Activated CD8-positive, alpha-beta memory T cell treated with anti-CD3 and anti-CD28 coated beads, Interleukin-2, amount 50 U/mL, for 1 hour (primary cell): ENCODE measurements around the gene LGALS7B.
"Not testable (repeated sequence)": the region's sequence is repeated elsewhere in the genome, so short reads cannot be mapped to it uniquely, and the experiment has no call there.

ENCODE experiments used
- DNase-seq: peaks from one replicate; pipeline ENCODE4 v3.0.0-alpha.2; 2020; ENCODE audit errors: extremely low read depth

LGALS7B gene

DNA sequence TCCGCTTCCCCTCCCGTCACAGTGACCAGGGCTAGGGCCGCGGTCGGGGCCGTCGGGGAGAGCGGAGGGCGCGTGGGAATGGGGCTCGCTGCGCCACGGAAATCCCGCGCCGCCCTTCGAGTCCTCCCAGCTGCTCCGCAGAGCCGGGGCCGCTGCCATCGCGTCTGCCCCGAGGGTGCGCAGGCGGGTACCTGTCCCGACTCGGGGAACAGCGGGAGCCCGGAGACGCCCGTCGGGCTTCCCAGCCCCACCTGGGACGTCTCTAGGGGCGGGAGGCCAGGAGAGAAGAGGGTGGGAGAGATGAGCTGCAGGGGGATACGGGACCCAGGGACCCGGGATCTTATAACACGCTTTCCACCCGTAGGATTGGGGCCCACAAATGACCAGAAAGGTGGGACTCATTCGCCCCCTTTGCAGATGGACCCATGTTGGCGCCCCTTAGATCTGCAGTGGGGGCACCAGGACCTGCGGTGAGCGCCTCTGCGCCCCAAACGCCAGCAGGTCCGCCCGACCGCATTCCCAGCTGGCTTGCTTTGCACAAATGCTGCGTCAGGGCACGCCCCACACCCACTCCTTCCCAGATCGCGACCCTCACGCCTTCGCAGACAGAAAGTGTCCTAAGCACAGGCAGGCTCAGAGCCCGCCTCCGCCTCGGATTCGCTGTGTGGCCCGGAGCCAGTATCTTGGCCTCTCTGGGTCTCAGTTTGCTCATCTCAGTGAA, 18.6 kb upstream of the LGALS7B start:
- not testable (repeated sequence) for DNase-seq

DNA sequence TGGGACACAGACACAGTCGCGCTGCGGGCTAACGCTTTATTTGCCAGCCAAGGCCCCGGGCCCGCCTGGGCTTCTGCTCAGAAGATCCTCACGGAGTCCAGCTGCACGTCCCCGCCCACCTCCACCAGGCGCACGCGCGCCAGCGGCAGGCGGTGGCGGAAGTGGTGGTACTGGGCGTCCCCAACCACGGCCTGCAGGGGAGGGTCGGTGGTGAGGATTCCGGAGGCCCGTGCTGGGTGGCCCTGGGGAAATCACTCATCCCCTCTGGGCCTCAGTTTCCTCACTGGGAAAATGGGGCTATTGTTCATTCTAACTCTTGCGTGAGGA, 18.1 kb upstream of the LGALS7B start:
- not testable (repeated sequence) for DNase-seq

DNA sequence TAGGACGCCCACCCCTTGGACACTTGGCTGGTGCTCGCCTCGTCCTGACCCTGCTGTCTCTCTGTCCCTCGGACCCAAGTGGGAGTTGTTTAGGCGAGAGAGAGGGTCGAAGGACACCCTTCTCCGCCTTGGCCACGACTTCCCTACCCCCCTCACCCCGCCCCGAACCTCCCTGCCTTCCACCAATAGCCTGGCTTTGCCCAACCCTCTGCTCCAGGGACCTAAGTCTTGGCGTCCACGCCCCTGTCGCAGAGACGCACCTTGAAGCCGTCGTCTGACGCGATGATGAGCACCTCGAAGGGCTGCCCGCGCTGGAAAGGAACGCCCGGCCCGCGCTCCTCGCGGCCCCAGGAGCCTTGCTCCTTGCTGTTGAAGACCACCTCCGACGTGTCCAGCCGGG, 17.4 kb upstream of the LGALS7B start:
- DNase-seq = not testable (repeated sequence)

DNA sequence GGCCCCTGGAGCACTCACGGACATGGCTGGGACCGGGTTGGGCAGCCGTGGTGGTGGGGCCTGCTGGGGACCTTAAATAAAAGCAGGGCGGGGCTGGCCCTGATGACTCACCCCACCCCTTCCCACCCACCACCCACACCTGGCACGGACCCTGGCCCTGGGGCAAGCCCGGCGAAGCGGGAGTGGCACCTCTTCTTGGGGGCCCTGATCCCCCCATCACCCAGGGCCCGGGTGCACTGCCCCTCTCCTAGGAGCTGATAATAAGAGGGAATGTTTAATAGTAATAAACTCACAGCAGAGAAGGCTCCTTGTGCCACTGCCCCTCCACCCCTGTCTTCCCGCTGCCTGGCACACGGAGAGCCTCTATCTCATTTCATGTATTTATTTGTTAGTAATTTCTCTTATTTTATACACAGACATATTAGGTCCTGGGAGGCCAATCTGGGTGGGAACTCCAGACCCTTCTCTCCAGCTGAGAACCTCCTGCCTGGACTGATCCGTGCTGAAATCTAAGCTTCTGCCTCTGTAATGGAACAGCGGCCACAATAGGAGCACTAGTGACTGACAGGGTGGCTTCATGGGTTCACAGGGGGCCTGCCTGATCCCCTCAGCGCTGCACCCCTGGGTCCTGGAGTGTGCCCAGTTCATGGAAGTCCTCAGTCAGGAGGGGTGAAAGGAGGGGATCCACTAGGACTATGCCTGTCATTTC, 15.4 kb upstream of the LGALS7B start, which contains the start of gene LGALS7:
Gene LGALS7, minus strand, starts transcription at position 49 of the 709 bp plus-strand sequence. Its CDS starts 25 bp downstream, at position 24.
- no peak for DNase-seq

DNA sequence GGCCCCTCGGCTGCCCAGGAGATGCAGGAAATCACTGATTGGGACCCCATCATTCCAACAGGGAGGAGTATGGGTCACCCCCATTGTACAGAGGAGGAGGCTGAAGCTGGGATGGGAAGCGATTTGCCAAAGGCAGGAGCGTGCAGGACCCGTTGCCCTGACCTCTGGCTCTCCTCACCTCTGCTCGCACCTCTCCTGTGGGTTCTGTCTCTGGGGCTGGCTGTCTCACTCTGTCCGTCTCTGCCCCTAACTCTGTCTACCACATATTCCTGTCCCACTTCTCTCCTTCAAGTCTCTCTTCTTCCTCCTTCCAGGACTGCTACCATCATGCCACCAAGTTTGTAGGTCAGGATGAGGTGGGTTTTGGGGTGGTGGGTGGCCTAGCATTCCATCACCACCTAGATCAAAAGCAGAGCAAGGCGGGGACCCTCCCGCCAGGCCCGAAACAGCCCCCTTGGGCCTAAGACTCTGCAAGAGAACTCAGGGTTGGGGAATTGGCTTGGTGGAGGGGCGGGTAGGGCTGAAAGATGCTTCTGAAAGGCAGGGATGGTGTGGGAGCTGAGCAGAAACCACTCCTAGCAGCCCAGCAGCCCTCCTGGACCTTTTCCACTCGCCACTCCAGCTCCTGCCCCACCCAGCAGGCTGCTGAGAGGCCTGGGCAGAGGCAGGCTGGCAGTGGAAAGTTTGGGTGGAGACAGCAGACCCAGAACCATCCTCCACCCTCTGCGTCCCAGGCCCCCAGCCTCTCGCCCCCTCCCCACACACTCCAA, 14.6 kb upstream of the LGALS7B start:
- no peak for DNase-seq

DNA sequence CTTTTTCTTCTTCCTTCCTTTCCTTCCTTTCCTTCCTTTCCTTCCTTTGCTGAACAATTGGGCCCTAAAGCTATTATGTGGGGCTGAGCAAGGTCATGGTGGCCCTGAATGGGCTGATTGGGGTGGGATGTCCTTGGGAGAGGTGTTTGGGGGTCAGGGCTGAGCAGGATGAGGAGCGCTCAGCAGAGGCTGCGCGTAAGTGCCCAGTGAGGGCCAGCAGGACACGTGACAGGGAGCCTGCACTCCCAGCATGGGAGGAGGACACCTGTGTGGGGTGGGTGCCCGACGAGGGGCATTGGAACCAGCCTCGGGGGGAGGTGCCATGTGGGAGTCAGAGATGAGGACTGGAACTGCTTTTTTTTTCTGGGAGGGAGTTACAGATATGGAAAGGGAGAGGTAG, 10.3 kb upstream of the LGALS7B start:
- DNase-seq = no peak

DNA sequence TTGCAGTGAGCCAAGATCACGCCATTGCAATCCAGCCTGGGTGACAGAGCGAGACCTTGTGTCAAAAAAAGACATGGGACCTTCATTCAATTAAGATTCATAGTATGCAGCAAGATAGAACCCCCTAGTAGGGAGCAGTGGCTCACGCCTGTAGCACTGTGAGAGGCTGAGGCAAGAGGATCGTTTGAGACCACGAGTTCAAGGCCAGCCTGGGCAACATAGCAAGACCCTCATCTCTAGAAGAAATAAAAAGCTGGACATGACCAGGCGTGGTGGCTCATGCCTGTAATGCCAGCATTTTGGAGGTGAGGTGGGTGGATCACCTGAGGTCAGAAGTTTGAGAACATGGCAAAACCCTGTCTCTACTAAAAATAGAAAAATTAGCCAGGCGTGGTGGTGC, 8.6 kb upstream of the LGALS7B start:
- no peak for DNase-seq

DNA sequence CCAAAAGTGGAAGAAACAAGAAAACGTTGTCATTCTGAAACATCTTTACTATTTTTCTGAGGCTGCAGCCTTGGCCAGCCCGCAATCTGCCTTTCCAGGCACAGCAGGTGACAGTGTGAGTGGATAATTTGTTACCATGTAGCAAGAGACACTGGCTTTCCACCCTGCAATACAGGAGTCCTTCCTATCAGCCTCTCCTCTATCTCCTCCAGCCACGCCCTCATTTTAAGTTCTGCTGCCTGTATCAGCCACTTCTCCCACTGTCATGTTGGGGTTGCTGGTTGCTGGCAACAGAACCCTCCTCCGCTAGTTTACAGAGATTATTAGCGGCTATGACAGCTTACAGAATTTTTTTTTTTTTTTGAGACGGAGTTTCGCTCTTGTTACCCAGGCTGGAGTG, 7.9 kb upstream of the LGALS7B start:
- DNase-seq = no peak

DNA sequence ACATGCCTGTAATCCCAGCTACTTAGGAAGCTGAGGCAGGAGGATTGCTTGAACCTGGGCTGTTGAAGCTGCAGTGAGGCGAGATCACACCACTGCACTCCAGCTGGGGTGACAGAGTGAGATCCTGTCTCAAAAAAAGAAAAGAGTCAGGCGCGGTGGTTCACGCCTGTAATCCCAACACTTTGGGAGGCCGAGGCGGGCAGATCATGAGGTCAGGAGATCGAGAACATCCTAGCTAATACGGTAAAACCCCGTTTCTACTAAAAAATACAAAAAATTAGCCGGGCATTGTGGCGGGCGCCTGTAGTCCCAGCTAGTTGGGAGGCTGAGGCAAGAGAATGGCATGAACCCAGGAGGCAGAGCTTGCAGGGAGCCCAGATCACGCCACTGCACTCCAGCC, 6.8 kb upstream of the LGALS7B start:
- DNase-seq = not testable (repeated sequence)

DNA sequence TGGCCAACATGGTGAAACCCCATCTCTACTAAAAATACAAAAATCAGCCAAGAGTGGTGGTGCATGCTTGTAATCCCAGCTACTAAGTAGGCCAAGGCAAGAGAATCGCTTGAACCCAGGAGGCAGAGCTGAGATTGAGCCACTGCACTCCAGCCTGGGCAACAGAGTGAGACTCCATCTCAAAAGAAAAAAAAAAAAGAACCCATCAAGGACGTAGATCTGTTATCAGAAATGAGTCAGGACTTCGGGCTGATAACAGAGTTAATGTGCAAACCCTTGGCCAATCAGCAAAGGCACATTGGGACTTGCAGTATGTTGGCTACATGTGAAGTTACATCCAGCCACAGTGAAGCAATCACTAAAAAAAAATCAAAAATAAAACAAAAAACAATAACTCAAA, 4.8 kb upstream of the LGALS7B start:
- DNase-seq = no peak

DNA sequence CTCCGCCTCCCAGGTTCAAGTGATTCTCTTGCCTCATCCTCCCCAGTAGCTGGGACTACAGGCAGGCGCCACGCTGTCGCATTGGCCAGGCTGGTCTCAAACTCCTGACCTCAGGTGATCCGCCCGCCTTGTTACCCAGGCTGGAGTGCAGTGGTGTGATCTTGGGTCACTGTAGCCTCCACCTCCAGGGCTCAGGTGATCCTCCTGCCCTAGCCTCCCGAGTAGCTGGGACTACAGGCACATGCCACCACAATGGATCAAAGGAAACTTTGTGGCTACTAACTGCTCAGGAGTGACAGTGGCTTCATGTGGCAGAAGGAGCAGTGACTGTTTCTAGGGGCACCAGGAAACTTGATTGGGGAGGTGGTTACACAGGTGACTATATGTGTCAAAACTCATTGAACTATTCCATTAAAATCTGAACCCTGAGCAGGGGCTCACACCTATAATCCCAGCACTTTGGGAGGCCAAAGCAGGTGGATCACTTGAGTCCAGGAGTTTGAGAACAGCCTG, 3.8 kb upstream of the LGALS7B start:
- DNase-seq = no peak

DNA sequence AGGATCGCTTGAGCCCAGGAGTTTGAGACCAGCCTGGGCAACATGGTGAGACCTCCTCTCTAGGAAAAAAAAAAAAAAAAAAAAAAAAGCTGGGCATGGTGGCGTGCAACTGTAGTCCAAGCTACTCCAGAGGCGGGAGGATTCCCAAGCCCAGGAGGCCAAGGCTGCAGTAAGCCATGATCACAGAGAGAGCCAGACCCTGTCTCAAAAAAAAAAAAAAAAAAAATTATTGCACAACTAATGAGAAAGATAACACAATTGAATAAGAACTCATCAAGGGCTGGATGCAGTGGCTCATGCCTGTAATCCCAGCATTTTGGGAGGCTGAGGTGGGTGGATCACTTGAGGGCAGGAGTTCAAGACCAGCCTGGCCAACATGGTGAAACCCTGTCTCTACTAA, 2.9 kb upstream of the LGALS7B start:
- DNase-seq = not testable (repeated sequence)

DNA sequence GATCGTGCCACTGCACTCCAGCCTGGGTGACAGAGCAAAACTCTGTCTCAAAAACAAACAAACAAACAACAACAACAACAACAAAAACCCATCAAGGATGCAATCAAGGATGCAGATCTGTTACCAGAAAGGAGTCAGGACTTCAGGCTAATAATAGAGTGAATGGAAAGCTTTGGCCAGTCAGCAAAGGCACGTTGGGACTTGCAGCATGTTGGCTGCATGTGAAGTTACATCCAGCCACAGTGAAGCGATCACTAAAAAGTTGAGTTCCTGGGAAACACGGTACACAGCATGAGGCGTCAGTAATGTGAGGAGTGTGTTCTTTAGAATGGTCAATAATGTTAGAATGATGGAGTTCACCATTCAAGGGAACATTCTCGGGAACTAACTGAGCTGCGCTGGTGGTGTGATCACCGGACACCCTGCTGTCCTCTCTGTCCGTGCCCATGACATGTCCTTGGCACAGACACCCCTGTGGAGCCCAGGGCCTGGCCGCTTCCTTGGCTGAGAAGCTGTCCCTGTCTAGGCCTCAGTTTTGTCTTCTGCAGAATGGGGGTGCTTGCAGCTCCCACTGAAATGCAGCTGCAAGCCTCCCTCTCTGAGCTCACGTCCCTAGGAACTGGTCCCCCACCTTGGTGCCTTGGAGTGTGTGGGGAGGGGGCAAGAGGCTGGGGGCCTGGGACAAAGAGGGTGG, 2.3 kb upstream of the LGALS7B start:
- no peak for DNase-seq

DNA sequence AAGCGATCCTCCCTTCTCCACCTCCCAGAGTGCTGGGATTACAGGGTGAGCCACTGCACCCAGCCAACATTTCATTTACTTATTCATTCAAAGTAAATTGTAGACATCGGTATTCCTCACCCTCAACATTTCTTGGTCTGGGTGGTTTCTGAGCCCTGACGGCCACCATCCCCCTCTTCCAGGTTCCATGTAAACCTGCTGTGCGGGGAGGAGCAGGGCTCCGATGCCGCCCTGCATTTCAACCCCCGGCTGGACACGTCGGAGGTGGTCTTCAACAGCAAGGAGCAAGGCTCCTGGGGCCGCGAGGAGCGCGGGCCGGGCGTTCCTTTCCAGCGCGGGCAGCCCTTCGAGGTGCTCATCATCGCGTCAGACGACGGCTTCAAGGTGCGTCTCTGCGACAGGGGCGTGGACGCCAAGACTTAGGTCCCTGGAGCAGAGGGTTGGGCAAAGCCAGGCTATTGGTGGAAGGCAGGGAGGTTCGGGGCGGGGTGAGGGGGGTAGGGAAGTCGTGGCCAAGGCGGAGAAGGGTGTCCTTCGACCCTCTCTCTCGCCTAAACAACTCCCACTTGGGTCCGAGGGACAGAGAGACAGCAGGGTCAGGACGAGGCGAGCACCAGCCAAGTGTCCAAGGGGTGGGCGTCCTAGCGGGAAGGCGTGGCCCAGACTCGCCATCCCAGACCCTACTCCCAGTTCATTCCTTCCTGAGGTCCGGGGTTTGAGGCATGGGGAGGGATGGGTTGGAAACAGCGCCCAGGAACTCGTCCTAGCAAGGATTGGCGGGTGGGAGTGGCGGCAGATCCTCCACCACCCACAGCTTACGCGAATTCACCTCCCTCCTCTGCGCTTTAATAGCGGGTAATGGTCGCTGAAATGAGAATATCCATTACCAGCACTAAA, 1.8 kb downstream of the LGALS7B start:
- DNase-seq = not testable (repeated sequence)

DNA sequence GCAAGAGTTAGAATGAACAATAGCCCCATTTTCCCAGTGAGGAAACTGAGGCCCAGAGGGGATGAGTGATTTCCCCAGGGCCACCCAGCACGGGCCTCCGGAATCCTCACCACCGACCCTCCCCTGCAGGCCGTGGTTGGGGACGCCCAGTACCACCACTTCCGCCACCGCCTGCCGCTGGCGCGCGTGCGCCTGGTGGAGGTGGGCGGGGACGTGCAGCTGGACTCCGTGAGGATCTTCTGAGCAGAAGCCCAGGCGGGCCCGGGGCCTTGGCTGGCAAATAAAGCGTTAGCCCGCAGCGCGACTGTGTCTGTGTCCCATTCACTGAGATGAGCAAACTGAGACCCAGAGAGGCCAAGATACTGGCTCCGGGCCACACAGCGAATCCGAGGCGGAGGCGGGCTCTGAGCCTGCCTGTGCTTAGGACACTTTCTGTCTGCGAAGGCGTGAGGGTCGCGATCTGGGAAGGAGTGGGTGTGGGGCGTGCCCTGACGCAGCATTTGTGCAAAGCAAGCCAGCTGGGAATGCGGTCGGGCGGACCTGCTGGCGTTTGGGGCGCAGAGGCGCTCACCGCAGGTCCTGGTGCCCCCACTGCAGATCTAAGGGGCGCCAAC, 2.6 kb downstream of the LGALS7B start:
- DNase-seq = not testable (repeated sequence)

DNA sequence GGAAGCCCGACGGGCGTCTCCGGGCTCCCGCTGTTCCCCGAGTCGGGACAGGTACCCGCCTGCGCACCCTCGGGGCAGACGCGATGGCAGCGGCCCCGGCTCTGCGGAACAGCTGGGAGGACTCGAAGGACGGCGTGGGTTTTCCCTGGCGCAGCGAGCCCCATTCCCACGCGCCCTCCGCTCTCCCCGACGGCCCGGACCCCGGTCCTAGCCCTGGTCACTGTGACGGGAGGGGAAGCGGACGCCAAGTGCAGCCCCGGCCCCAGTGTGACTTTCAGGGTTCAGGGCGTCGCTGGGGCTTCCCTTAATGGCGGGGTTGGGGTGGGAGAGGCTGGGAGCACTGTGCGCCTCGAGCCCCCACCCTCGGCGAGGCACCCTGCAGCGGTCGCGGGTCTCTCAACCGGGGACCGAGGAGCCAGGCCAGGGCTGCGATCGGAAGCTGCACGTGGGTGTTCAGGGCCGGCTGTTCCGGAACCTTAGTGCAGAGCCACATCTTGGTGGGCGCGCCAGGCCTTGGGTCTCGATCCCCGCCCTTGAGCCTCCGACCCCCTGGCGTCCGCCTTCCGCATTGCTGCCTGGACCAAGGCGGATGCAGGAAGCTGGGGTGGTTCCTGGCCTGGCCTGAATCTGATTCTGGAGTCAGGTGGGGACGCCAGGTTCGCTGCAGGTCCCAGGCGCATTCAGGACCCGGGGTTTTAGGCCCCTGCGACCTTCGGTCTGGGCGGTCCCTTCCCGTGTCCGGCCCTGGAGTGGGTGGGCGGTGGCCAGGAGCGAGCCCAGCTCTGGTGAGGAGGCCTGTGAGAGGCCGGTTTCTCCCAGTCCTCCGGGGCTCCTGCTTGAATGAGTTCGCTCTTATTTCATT, 3.5 kb downstream of the LGALS7B start:
- DNase-seq = no peak

DNA sequence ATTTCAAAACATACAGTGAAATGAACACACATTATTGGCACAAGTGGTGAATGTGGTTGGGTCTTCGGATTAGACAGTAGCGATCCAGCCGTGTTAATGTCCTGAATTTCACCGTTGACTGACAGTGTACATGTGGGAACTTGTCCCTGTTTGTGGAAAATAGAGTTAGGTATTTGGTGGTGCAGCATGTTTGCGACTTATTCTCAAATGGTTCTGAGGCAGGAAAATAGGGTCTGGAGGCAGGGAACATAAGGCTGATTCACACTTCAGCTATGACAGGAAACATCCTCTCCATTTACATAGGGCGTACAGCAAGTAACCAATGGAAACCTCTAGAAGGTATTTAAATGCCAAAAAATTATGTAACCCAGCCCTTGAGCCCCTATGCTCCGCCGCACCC, 4.2 kb downstream of the LGALS7B start:
- DNase-seq = no peak

DNA sequence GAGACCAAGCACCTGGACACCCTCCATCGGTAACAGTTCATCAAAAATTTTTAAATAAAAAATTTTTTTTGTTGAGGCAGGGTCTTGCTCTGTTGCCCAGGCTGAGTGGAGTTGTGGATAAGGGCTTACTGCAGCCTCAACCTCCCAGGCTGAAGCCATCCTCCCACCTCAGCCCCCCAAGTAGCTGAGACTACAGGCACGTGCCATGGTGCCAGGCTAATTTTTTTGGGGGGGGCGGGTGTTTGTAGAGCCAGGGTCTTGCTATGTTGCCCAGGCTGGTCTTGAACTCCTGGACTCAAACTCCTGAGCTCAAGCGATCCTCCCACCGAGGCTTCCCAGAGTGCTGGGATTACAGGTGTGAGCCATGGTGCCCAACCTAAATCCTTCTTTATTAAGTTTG, 4.7 kb downstream of the LGALS7B start:
- DNase-seq = no peak

DNA sequence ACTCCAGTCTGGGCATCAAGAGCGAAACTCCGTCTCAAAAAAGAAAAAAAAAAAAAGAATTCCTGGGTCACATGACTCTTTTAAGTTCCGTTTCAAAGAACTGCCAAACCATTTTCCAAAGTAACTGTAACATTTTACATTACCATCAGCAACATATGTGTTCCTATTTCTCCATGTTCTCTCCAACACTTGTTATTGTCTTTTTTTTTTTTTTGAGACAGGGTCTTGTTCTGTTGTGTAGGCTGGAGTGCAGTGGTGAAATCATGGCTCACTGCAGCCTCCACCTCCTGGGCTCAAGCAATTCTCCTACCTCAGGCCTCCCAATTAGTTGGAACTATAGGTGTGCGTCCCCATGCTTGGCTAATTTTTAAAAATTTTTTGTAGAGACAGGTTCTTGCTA, 6.5 kb downstream of the LGALS7B start:
- DNase-seq = no peak
